Activated T-helper 1 cell treated with Interleukin-2 at 50 U/mL for 16 hours (primary cell): ENCODE results near the gene MOK.

Experiments used
- DNase-seq: peaks from one replicate; pipeline ENCODE4 v3.0.0-alpha.2; 2020; ENCODE audit warnings: low read depth

MOK gene

GRCh38 chr14:102223682-102224081, 81.3 kb downstream of the MOK start:
- DNase-seq: no peak

GRCh38 chr14:102222751-102223150, 82.2 kb downstream of the MOK start:
- no peak for DNase-seq

- no peak for DNase-seq
These were observed 82.9 kb downstream of the MOK start for GRCh38 chr14:102222009-102222575.

- no peak for DNase-seq
These were observed 83.9 kb downstream of the MOK start for GRCh38 chr14:102221026-102221425.

GRCh38 chr14:102220031-102220430, 84.9 kb downstream of the MOK start:
- no peak for DNase-seq

- DNase-seq: no peak
These were observed 85.6 kb downstream of the MOK start for GRCh38 chr14:102219316-102219715.

GRCh38 chr14:102218688-102219087, 86.3 kb downstream of the MOK start:
- DNase-seq: no peak

- no peak for DNase-seq
These were observed 87.0 kb downstream of the MOK start for GRCh38 chr14:102217987-102218421.

- DNase-seq: no peak
These were observed 87.6 kb downstream of the MOK start for GRCh38 chr14:102217399-102217798.

- DNase-seq: no peak
These were observed 89.3 kb downstream of the MOK start for GRCh38 chr14:102215576-102216250.

GRCh38 chr14:102215071-102215470, 89.9 kb downstream of the MOK start:
- no peak for DNase-seq

GRCh38 chr14:102213984-102214658, 90.8 kb downstream of the MOK start:
- DNase-seq: no peak

- DNase-seq: no peak
These were observed 91.5 kb downstream of the MOK start for GRCh38 chr14:102213470-102213869.

- no peak for DNase-seq
These were observed 92.1 kb downstream of the MOK start for GRCh38 chr14:102212845-102213244.

GRCh38 chr14:102212356-102212755, 92.6 kb downstream of the MOK start:
- no peak for DNase-seq

GRCh38 chr14:102211240-102211639, 93.7 kb downstream of the MOK start:
- no peak for DNase-seq

- DNase-seq: no peak
These were observed 94.4 kb downstream of the MOK start for GRCh38 chr14:102210421-102211042.

- DNase-seq: no peak
These were observed 95.6 kb downstream of the MOK start for GRCh38 chr14:102209224-102209966.

- no peak for DNase-seq
These were observed 96.2 kb downstream of the MOK start for GRCh38 chr14:102208741-102209140.

GRCh38 chr14:102207831-102208365, 97.1 kb downstream of the MOK start:
- no peak for DNase-seq

- no peak for DNase-seq
These were observed 98.0 kb downstream of the MOK start for GRCh38 chr14:102206918-102207317.

GRCh38 chr14:102205560-102205959, 99.4 kb downstream of the MOK start:
- no peak for DNase-seq
